ENCODE measurements around the gene AKT3.

The AKT3 gene

DNA sequence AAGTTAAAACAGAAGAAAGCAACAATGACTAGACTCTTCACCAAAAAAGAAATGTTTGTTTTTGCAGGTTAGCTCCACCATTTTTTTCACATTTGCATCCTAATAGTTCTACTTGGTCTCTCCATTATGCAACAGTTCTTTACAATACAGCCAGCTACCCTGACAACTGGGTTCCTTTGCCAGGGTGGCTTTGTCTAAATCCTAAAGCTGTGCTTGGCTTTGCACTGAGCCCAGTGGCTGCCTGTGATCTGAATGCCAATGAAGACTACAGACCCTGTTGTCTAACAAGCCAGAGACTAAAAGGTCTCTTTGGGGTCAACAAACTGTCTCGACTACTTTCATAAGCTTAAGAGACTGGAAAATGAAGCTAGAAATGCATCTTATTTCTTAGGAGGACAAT, 112.0 kb downstream of the AKT3 start:
- no peak for FAIRE-seq
- no peak for DNase-seq (ENCODE audit: extremely low spot score, insufficient read length, low read depth)

DNA sequence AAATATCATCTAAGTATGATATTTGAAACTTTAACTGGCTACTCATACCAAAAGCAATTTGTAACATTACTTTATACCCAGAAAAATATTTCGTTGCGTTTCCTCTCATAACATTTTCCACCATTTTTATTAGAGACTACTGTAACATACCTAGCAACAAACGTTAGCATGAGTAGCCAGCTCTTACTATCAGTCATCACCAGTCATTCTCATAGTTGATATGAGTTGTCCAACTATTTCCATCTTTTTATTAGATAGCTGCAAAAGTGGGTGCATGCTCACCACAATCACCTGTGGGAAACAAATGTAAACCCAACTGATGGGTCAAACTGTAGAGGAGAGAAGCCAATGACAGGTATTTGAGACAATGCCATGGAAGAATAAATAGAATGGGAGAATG, 114.6 kb downstream of the AKT3 start:
- FAIRE-seq: no peak
- DNase-seq (ENCODE audit: extremely low spot score, insufficient read length, low read depth): no peak

DNA sequence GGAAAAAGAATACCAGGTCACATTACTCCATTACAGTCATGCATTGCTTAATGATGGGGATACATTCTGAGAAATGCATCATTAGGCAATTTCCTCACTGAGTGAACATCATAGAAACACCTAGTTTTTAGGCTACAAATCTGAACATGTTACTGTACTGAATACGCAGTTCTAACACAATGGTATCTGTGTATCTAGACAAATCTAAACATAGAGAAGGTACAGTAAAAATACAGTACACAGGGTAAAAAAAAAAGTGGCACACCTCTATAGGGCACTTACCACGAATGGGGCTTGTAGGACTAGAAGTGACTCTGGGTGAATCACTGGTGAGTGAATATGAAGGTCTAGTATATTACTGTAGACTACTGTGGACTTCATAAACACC, 115.7 kb downstream of the AKT3 start:
- no peak for FAIRE-seq

DNA sequence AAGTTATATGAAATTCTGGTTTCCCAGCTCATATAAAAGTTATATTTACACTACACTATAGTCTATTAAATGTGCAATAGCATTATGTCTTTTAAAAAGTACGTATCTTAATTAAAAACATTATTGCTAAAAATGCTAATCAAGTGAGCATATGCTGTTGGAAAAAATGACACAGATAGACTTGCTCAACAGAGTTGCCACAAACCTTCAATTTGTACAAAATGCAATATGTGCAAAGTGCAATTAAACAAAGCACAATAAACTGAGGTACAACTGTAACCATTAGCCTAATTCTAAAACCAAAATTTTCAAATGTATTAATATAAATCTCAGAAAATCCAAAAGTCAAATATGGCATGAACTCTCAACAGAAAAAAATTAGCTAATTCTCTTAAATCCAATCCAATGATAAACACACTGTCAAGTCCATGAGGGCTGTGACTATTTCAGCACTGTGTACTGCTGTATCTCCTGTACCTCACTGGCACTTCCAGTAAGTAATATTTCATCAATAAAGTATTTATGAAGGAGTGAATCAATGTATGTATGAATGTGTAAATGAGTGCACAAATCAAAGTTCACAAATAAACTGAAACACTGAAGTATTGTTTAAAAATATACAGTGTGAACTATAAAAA, 116.3 kb downstream of the AKT3 start:
- DNase-seq (ENCODE audit: extremely low spot score, insufficient read length, low read depth): no peak
- FAIRE-seq: no peak

More for the DNA sequence above, 115.7 kb downstream of the AKT3 start:
- DNase-seq (ENCODE audit: extremely low spot score, insufficient read length, low read depth): no peak

DNA sequence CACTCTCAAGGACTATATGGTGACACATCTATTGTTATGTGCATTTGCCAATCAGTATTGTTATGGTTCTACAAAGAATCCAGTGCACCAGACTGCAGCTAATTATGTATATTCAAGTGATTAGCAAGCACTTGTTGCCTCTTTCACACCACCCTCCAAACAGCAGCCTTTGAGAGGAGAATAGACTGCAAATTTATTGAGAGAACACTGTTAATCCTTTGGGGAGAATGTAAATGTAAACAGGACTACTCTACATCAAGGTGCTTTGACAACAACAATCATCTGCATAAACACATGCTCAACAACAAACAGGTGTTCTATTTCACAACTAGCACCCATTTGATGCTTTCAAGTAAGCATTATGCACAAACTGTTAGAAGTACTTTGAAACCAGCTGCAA, 117.4 kb downstream of the AKT3 start:
- no peak for FAIRE-seq
- DNase-seq (ENCODE audit: extremely low spot score, insufficient read length, low read depth): no peak

DNA sequence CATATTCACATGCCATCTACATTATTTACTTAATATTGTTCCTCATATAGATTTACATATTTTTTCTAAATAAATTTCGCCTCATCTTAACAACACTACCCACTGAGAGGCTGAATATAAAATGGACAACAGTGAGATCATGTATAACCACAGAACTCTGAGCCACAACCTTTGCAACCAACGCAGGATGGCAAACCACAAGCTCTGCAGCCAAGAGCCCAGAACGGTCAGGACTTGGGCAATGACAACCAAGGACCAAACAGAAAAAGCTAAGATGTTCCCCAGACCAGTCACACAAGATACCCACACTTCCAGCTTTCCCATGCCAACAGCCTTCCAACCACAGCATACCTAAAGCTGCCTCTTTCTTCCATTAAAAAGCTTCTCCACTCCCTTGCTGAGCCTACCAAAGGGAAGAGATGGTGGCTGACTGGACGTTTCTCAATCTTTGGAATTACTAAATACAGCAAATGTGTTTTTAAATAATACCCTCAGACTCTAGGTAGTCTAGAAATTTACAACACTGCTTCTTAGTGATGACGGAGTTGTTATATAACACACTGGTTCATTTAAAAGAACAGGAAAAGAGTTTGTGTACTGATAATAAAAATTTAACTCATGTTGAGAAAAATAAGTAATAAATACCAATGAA, 117.9 kb downstream of the AKT3 start:
- no peak for FAIRE-seq
- DNase-seq (ENCODE audit: extremely low spot score, insufficient read length, low read depth): no peak

DNA sequence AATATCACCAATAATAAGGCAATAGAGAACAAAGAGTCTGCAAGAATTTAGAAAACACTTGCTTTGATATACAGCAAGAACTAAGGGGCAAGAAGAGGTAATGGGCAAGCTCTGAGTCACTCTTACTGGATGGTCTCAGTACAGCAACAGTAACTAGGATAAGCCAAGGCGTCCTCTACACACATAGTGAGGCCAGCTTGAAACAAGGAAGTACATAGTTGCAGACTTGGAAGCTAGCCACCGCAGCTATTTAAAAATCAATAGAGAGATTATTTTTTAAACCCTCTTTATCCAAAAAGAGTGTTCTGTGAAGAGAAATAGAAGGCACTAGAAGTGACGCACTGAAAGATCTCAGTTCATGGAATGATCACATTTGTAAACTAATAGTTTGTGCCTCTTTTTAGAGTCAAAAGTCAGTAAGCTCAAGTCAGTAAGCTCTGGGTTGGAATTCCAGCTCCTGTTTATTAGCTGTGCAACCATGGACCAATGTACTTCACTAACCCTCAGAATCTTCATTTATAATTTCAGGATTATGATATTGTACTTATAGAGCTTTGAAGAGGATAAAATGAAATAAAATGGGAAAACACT, 118.6 kb downstream of the AKT3 start:
- DNase-seq (ENCODE audit: extremely low spot score, insufficient read length, low read depth) (no peak), FAIRE-seq (no peak)

DNA sequence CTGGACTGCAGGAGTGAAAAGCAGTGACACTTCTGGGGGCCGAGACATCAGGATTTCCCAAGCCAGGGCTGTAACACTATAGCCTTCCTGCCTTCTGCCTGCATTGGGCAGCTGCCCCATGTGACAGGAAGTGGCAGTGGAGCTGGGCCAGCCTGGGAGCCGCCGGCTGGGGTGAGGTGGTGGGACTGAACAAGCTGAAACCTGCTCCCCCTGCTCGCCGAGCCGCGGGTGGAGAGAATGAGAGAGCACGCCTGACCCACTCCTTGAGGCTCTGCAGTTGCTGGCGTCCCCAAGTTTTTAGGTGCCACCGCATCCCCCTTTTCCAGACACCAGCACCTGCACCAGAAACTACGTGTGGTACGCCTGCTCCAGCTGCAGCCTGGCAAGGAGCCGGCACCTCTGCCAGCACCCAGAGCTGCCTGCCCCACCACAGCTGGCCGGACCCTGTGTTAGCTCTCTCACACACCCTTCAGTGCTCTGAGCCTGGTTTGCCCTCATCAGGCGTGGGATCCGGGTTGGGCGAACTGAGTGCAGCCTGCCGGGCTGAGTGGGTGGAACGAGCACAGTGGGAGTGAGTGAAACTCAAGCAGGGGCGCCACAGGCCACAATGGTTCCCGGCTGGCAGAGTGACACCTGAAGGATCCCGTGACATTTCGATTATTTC, 119.4 kb downstream of the AKT3 start:
- no peak for DNase-seq (ENCODE audit: extremely low spot score, insufficient read length, low read depth)

DNA sequence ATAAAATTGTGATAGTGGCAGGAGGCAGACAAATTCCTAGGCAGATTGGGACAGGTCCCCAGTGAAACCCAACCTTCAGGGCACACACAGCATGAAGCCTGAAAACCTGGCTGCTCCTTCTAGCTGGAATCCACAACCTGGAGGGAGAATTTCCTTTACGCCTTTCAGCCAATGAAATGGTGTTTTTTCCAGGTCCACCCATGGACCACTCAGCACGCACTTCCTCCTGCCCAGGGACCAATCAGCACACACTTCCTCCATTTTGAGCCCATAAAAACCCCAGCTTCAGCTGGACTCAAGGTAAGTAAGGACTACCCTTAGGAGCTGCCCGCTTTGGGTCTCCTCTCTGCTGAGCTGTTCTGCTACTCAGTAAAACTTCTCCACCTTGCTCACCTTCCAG, 120.1 kb downstream of the AKT3 start:
- FAIRE-seq: no peak
- DNase-seq (ENCODE audit: extremely low spot score, insufficient read length, low read depth): no peak

More for the DNA sequence above, 119.4 kb downstream of the AKT3 start:
- no peak for FAIRE-seq

DNA sequence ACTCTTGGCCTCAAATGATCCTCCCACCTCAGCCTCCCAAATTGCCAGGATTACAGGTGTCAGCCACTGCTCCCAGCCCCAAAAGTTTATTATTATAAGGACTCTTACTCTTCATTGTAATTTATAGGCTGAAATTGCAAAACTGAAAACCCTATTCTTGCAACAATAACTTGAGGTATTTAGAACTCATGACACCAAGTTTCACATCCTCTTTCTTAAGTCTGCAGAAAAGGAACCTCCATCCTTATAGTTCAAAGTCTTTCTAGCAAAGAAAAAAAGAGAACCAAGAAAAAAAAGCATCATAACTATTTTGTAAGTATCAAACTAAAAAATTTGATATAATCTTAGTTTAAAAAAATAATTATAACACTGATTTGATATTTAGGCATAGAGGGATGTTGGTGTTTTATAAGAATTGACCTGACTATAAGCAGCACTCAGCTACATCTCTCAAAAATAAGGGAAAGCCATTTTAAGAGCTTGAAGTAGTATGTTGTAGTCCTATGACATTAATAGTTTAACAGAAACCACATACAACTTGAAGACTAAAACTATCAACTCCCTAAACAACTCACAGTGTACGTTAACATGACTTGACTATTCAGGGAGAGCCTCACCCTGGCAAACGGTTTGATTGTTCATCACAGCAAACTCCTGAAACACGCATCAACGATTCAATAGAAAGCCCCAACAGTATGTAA, 122.4 kb downstream of the AKT3 start:
- FAIRE-seq: peak; percentile 70
- peak; percentile 9 for DNase-seq (ENCODE audit: extremely low spot score, insufficient read length, low read depth)

DNA sequence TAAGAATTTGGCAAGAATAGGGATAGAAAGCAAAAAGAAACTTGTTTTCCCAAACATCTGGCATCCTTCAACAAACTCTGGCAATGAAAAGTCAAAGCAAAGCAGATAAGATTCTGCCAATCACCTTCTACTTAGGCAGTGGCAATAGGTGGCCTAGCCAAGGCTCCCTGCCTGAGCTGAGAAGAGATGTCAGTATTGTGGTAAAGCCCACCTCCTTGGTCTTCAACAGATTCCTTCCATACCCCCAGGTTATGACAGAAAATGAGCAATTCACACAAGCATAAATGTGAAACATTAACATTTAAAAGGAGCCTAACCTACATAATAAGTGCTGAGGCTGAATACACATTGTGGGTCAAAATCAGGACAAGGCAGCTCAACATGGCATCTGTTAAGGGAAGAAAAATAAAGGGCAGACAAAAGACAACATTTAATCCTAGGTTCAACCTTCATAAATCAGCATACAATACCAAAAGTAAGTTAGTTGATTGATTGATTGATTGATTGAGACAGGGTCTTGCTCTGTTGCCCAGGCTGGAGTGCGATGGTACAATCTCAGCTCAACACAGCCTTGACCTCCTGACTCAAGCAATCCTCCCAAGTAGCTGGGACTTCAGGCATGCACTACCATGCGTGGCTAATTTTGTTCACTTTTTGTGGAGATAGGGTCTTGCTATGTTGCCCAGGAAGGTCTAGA, 123.1 kb downstream of the AKT3 start:
- DNase-seq (ENCODE audit: extremely low spot score, insufficient read length, low read depth) (no peak), FAIRE-seq (peak; percentile 56)

DNA sequence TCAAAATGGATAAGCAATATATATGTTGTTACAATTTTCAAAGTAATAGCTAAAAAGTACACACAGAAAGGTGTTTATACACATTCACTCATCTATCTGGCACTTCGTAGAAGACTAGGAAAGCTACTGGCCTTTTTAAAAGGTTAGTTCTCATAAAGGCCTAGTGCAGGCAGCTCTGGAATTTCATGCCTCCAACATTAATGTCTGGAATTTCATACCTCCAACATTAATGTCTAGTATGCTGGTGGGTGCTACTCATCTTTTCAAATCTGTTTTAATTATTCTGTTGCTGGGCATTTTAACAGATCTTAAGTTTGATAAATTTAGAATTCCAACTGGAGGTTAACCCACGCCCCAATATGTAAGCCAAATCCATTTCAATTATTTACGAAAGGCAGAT, 124.2 kb downstream of the AKT3 start:
- FAIRE-seq: no peak
- DNase-seq (ENCODE audit: extremely low spot score, insufficient read length, low read depth): no peak

DNA sequence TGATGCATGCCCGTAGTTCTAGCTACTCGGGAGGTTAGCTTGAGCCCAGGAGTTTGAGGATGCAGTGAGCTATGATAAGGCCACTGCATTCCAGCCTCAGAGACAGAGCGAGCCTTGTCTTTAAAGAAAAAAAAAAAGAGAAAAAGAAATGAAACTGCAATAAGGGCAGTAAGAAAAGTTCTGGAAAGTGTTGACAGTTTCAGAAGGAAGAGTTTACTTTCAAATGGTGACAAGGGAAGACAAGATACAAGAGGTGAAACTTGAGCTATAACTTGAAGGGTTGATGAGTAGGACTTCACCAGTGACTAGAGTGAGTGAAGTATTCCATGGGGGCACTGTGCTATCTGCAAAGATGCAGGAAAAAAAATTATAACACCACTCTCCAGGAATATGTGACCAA, 125.0 kb downstream of the AKT3 start:
- no peak for DNase-seq (ENCODE audit: extremely low spot score, insufficient read length, low read depth)
- FAIRE-seq: no peak

DNA sequence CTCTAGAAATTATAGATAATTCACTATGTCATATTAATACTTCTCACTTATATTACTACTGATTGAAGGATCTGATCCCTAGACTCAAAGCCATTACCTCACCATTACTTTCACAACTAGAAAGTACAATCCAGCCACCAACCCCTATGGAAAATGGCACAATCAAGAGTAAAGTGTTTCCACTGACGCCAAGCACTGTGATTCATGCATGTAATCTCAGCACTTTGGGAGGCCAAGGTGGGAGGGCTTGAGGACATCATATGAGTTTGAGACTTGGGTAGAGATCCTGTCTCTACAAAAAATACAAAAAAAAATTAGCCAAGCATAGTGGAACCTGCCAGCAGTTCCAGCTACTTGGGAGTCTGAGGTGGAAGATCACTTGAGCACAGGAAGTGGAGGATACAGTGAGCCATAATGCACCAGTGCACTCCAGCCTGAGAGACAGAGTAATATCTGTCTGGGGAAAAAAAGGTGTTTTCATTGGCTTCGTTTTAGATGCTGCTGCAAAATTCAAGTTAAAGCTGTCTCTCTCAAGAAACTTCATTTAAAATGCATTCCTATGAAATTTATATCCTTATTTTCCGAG, 126.5 kb downstream of the AKT3 start:
- DNase-seq (ENCODE audit: extremely low spot score, insufficient read length, low read depth) (no peak), FAIRE-seq (no peak)

DNA sequence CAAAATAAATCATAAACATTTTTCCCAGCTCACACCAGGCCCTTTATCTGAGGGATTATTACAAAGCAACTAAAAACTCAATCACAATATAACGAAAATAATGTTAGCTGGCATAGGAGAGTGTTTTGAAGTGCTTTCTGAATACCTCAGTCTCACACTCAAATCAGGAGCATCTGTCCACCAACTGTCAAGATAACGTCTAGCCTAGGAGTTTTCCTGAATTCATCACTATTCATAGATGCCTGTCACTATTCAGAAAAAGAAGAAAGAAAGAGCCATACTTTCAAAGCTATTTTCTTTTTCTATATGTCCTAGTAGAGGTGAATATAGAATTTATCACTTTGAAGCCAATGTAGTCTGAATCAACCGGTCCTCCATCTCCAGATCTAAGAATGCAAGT, 127.0 kb downstream of the AKT3 start:
- FAIRE-seq (no peak), DNase-seq (ENCODE audit: extremely low spot score, insufficient read length, low read depth) (no peak)

DNA sequence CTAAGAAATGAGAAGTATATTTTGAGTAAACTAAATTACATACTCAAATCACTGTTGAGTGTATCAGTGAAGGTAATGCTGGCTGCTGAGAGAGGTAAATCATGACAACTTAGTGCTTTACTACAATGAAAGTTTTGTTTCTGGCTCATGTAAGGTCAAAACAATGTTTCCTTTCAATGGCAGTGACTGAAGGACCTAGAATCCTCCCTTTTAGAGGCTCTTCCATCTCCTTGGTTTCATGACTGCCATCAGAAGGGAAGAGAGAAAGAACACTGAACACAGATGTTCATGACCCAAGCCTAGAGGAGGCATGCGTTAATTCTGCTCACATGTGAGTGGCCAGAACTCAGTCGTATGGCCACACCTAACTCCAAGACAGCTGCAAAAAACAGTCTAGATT, 130.6 kb downstream of the AKT3 start:
- no peak for DNase-seq (ENCODE audit: extremely low spot score, insufficient read length, low read depth)
- FAIRE-seq: no peak

DNA sequence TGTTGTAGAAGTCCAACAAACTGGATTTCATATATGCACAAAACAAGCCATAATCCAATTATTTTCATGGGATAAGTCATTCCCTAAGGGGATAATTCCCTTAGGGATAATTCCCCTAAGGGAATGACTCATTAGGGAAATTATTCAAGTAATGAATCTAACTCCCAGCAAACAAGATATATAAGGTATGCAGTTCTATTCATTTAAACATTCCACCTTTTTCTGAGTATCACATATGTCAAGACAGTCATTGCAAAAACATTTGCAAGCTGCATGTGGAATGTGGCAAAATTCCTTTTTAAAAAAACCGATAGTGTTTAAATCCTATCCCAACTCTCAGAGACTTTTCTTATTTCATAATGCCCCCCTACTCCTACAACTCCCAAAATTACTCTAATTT, 131.2 kb downstream of the AKT3 start:
- FAIRE-seq: no peak
- DNase-seq (ENCODE audit: extremely low spot score, insufficient read length, low read depth): no peak

DNA sequence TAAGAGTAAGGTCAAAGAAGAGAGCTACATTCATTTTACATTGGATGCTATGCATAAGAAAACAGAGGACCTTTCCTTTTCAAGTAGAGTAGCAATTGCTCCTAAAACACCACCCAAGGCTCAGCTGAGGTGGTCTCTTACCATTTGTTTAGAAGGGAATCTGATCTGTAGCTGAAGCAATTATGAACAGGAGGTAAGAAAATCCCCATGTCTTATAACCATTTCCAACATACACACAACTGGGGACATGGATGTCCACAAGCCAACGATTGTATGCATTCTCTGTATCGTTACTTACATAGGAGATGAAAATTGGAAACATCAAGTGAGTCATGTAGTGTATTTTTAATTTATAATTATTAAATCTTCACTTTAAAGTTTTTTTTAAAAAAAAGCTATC, 132.0 kb downstream of the AKT3 start:
- FAIRE-seq (no peak), DNase-seq (ENCODE audit: extremely low spot score, insufficient read length, low read depth) (no peak)

DNA sequence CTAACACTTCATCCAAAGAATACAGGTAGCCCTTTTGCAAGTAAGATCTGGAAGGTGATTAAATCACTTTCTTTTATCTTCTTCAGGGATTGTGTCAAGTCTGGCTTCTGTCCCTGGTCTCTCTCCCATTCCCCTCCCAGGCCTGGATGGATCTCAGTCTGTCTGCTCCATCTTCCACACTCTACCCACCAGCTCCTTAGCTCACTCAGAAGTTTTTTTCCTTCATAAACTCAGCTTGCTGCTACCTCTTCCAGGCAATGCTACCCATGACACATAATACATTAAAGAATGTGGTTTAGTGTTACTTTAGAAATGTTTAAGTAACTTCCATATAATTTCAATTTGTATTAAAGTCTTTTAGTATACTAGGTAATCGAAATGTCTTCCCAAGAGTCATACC, 133.1 kb downstream of the AKT3 start:
- FAIRE-seq (no peak), DNase-seq (ENCODE audit: extremely low spot score, insufficient read length, low read depth) (no peak)

DNA sequence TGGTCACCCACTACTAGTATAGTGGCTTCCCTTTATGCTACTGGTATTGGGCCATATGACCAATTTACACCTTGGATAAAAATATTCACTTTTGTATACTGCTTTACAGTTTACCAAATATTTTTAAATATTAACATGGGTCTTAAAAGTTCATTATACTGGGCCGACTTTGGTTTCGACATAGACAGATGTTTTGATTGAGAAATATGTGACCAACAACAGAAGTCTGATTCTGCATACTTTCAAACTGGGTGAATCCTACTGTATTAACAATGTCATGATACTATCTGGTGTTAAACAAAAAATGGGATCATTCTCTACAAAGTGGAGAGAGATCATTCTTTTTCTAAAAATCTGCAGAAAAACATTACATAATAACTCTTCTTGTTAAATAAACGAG, 134.8 kb downstream of the AKT3 start:
- FAIRE-seq (no peak), DNase-seq (ENCODE audit: extremely low spot score, insufficient read length, low read depth) (no peak)
